Stimulated activated CD4-positive, alpha-beta T cell treated with anti-CD3 and anti-CD28 coated beads, TNF-alpha, amount 100 ng/mL, for 48 hours (primary cell): ENCODE results near the gene CLPTM1.
A peak's percentile ranks its signal among the peaks of the same experiment; 100 is the strongest.
"Not testable (repeated sequence)": the region's sequence is repeated elsewhere in the genome, so short reads cannot be mapped to it uniquely, and the experiment has no call there.

Experiments used
- DNase-seq, 3 donors: peaks; one replicate each; pipeline ENCODE4 v3.0.0-alpha.2; 2020; ENCODE audit warnings: low read depth in 3 of 3

The CLPTM1 gene, protein sequence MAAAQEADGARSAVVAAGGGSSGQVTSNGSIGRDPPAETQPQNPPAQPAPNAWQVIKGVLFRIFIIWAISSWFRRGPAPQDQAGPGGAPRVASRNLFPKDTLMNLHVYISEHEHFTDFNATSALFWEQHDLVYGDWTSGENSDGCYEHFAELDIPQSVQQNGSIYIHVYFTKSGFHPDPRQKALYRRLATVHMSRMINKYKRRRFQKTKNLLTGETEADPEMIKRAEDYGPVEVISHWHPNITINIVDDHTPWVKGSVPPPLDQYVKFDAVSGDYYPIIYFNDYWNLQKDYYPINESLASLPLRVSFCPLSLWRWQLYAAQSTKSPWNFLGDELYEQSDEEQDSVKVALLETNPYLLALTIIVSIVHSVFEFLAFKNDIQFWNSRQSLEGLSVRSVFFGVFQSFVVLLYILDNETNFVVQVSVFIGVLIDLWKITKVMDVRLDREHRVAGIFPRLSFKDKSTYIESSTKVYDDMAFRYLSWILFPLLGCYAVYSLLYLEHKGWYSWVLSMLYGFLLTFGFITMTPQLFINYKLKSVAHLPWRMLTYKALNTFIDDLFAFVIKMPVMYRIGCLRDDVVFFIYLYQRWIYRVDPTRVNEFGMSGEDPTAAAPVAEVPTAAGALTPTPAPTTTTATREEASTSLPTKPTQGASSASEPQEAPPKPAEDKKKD

DNA sequence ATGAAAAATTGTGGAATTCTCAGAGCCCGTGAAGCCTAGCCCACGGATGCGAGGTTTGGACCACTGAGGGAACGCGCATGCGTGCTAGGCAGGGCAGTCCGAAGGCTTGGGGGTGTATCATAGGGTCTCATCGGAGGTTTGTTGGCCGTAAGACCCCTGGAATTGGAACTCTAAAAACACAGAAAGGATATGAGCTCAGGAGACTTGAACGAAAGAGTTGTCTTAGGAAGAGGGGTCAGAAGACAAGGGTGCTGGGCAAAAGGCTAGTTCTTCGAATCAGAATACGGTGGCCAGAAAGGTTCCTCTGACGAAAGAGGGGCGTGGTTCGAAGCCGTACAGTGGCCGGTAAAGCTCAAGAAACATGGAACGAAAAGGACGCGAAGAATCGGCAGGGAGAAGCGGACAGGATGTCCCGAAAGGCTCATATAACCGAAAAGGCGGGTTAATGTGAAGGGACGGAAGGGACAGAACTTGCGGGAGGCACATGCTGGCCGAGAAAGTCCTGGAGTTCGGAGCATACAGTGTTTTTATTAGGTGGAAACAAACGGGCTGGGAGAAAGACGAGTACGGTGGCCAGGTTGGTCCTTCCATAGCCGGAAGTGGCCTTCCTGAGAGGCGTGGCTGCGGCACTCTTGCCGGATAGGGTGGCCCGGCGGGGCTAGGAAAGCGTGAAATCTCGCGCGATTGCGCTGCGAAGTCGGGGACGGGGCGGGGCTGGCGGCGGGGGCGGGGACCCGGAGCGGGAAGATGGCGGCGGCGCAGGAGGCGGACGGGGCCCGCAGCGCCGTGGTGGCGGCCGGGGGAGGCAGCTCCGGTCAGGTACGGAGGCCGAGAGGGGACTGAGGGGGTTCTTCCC is at the start of gene CLPTM1:
Gene CLPTM1 (plus strand): TSS at position 732 of the 856 bp plus-strand sequence. CDS start 16 bp downstream, at position 748.
- DNase-seq = peak; percentile 94 to 98 (median 95)

DNA sequence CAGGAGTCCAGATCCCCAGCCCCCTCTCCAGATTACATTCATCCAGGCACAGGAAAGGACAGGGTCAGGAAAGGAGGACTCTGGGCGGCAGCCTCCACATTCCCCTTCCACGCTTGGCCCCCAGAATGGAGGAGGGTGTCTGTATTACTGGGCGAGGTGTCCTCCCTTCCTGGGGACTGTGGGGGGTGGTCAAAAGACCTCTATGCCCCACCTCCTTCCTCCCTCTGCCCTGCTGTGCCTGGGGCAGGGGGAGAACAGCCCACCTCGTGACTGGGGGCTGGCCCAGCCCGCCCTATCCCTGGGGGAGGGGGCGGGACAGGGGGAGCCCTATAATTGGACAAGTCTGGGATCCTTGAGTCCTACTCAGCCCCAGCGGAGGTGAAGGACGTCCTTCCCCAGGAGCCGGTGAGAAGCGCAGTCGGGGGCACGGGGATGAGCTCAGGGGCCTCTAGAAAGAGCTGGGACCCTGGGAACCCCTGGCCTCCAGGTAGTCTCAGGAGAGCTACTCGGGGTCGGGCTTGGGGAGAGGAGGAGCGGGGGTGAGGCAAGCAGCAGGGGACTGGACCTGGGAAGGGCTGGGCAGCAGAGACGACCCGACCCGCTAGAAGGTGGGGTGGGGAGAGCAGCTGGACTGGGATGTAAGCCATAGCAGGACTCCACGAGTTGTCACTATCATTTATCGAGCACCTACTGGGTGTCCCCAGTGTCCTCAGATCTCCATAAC is 49.6 kb upstream of the CLPTM1 start, which contains the start of gene APOE:
Gene APOE (plus strand): TSS at position 360 of the 724 bp plus-strand sequence. CDS start 829 bp downstream, outside the sequence.
- no peak for DNase-seq

DNA sequence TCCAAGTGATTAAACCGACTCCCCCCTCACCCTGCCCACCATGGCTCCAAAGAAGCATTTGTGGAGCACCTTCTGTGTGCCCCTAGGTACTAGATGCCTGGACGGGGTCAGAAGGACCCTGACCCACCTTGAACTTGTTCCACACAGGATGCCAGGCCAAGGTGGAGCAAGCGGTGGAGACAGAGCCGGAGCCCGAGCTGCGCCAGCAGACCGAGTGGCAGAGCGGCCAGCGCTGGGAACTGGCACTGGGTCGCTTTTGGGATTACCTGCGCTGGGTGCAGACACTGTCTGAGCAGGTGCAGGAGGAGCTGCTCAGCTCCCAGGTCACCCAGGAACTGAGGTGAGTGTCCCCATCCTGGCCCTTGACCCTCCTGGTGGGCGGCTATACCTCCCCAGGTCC is 47.6 kb upstream of the CLPTM1 start:
- DNase-seq = no peak

DNA sequence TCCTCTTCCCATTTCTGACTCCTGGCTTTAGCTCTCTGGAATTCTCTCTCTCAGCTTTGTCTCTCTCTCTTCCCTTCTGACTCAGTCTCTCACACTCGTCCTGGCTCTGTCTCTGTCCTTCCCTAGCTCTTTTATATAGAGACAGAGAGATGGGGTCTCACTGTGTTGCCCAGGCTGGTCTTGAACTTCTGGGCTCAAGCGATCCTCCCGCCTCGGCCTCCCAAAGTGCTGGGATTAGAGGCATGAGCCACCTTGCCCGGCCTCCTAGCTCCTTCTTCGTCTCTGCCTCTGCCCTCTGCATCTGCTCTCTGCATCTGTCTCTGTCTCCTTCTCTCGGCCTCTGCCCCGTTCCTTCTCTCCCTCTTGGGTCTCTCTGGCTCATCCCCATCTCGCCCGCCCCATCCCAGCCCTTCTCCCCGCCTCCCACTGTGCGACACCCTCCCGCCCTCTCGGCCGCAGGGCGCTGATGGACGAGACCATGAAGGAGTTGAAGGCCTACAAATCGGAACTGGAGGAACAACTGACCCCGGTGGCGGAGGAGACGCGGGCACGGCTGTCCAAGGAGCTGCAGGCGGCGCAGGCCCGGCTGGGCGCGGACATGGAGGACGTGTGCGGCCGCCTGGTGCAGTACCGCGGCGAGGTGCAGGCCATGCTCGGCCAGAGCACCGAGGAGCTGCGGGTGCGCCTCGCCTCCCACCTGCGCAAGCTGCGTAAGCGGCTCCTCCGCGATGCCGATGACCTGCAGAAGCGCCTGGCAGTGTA is 46.9 kb upstream of the CLPTM1 start:
- no peak for DNase-seq

DNA sequence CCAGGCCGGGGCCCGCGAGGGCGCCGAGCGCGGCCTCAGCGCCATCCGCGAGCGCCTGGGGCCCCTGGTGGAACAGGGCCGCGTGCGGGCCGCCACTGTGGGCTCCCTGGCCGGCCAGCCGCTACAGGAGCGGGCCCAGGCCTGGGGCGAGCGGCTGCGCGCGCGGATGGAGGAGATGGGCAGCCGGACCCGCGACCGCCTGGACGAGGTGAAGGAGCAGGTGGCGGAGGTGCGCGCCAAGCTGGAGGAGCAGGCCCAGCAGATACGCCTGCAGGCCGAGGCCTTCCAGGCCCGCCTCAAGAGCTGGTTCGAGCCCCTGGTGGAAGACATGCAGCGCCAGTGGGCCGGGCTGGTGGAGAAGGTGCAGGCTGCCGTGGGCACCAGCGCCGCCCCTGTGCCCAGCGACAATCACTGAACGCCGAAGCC is 46.3 kb upstream of the CLPTM1 start:
- no peak for DNase-seq

DNA sequence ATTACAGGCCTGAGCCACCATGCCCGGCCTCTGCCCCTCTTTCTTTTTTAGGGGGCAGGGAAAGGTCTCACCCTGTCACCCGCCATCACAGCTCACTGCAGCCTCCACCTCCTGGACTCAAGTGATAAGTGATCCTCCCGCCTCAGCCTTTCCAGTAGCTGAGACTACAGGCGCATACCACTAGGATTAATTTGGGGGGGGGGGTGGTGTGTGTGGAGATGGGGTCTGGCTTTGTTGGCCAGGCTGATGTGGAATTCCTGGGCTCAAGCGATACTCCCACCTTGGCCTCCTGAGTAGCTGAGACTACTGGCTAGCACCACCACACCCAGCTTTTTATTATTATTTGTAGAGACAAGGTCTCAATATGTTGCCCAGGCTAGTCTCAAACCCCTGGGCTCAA is 45.4 kb upstream of the CLPTM1 start:
- no peak for DNase-seq

DNA sequence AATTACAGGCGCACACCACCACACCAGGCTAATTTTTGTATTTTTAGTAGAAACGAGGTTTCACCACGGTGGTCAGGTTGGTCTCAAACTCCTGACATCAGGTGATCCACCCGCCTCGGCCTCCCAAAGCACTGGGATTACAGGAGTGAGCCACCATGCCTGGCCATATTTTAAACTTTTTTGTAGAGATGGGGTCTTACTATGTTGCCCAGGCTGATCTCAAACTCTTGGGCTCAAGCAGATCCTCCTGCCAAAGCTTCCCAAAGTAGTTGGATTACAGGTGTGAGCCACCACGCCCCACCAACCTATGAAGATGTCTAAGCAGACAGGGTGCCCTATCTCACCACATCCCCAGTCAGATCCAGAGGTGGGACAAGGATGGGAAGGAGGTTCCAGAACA is 43.3 kb upstream of the CLPTM1 start:
- not testable (repeated sequence) for DNase-seq

DNA sequence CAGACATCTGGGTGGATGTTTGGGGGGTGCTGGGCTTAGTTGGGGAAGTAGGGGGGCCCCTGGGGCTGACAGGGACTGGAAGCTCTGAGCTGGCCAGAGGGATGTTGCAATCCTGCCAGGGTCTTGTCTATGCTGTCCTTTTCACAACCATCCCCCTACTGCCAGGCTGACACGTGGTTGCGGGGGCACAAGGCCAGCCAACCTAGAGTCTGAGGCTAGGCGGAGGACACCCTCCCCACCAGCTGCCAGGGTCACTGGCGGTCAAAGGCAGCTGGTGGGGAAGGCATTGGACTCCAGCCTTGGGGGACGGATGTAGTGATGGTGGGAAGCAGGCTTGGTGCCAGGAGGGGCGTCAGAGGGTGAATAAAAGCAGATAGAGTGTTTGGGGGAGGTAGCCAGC is 42.3 kb upstream of the CLPTM1 start:
- DNase-seq = no peak

DNA sequence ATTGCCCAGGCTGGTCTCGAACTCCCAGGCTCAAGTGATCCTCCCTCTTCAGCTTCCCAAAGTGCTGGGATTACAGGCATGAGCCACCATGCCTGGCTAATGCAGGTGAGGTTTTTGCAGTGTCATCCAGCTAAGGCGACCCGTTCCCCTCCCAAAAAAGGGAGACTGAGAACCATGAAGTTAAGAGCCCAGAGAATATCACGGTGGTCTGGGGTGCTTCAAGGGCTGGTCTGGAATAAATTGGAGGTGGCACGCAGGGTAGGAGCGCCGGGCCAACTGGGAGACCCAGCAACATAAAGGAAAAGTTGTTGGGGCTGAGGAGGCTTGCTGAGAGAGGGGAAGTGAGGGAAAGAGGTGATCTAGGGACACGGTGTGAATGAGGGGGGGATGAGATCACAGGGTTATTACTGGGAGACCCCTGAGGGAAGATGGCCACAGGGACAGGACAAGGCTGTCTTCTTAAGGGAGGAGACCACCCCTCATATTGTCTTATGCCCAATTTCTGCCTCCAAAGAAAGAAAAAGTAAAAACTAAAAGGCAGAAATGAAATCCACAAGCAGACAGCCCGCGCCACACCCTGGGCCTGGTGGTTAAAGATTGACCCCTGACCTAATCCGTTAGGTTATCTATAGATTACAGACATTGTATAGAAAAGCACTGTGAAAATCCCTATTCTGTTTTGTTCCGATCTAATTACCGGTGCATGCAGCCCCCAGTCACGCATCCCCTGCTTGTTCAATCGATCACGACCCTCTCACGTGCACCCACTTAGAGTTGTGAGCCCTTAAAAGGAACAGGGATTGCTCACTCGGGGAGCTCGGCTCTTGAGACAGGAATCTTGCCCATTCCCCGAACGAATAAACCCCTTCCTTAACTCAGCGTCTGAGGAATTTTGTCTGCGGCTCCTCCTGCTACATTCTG is 41.4 kb upstream of the CLPTM1 start:
- not testable (repeated sequence) for DNase-seq

DNA sequence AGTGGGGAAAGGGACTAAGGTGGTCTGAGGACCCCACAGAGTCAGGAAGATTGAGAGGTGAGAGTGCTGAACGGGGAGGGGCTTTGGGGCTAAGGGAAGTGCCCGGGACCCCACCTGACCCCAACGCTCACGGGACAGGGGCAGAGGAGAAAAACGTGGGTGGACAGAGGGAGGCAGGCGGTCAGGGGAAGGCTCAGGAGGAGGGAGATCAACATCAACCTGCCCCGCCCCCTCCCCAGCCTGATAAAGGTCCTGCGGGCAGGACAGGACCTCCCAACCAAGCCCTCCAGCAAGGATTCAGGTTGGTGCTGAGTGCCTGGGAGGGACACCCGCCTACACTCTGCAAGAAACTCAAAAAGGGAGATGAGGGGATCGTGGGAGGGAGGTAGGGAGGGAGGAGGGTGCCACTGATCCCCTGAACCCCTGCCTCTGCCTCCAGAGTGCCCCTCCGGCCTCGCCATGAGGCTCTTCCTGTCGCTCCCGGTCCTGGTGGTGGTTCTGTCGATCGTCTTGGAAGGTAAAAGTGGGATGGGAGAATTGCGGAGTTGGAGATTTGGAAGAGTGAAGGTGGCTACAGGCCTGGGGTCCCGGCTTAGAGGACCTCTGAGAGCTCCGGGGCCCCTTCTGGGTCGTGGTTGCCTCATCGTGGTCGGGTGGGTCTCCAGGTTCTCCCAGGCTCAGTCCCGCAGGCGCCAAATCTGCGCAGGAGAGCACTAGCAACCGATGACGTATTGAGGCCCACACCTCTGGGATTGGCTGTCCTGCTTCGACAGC is 40.6 kb upstream of the CLPTM1 start, which contains the start of gene APOC1:
Gene APOC1 (plus strand): TSS at position 176 of the 774 bp plus-strand sequence. CDS start 284 bp downstream, at position 460.
- DNase-seq = peak; percentile 62 to 74 (median 65)

DNA sequence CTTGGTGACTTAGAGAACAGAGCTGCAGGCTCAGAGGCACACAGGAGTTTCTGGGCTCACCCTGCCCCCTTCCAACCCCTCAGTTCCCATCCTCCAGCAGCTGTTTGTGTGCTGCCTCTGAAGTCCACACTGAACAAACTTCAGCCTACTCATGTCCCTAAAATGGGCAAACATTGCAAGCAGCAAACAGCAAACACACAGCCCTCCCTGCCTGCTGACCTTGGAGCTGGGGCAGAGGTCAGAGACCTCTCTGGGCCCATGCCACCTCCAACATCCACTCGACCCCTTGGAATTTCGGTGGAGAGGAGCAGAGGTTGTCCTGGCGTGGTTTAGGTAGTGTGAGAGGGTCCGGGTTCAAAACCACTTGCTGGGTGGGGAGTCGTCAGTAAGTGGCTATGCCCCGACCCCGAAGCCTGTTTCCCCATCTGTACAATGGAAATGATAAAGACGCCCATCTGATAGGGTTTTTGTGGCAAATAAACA is 30.9 kb upstream of the CLPTM1 start:
- no peak for DNase-seq

DNA sequence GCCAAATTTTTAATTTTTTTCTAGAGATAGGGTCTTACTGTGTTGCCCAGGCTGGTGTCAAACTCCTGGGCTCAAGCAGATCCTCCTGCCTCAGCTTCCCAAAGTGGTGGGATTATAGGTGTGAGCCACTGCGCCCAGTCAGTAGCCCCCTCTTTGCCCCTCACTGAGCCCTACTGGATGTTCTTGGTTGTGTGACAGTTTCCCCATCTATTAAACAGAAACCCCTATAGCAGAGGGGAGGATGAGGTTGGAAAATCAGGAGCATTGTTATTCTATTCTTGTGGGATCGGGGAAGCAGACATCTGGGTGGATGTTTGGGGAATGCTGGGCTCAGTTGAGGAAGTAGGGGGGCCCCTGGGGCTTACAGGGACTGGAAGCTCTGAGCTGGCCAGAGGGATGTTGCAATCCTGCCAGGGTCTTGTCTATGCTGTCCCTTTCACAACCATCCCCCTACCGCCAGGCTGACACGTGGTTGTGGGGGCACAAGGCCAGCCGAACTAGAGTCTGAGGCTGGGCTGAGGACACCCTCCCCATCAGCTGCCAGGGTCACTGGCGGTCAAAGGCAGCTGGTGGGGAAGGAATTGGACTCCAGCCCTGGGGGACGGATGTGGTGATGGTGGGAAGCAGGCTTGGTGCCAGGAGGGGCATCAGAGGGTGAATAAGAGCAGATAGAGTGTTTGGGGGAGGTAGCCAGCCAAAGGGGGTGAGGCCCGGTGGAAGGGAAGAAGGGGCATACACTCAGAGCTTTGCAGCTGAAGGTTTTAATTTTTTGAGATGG is 29.9 kb upstream of the CLPTM1 start:
- no peak for DNase-seq

DNA sequence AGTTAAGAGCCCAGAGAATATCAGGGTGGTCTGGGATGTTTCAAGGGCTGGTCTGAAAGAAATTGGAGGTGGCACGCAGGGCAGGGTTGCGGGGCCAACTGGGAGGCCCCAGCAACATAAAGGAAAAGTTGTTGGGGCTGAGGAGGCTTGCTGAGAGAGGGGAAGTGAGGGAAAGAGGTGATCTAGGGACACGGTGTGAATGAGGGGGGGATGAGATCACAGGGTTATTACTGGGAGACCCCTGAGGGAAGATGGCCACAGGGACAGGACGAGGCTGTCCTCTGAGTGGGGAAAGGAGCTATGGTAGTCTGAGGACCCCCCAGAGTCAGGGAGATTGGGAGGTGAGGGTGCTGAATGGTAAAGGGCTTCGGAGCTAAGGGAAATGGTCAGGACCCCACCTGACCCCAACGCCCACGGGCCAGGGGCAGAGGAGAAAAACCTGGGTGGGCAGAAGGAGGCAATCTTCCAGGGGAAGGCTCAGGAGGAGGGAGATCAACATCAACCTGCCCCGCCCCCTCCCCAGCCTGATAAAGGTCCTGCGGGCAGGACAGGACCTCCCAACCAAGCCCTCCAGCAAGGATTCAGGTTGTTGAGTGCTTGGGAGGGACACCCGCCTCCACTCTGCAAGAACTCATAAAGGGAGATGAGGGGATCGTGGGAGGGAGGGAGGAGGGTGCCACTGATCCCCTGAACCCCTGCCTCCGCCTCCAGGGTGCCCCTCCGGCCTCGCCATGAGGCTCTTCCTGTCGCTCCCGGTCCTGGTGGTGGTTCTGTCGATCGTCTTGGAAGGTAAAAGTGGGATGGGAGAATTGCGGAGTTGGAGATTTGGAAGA is 28.7 kb upstream of the CLPTM1 start:
- DNase-seq = not testable (repeated sequence)

DNA sequence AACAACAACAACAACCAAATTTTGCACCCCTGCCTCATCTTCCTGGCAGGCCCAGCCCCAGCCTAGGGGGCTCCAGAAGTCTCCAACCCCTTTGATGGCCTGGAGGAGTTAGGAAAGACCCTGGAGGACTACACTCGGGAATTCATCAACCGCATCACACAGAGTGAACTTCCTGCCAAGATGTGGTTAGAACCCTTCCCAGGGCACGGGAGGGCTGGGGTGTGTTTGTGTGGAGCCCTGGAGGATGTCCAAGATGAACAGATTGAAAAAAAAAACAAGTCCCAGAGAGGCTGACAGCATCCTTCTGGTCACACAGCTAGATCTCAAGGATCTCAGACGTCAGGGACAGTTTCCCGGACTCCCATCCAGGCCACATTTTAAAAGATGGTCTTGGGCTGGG is 27.4 kb upstream of the CLPTM1 start:
- DNase-seq = no peak

DNA sequence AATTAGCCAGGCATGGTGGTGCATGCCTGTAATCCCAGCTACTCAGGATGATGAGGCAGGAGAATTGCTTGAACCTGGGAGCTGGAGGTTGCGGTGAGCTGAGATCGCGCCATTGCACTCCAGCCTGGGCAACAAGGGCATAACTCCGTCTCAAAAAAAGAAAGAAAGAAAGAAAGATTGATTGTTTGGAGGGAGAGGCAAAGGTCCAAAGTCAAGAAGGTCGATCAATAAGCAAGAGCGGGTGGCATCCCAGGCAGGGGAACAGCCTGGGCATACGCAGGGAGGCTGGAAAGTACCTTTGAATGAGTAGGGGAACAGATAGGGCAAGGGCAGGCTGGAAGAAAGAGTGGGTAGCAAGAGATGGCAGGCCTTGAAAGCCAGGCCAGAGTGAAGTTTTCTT is 25.1 kb upstream of the CLPTM1 start:
- DNase-seq = no peak

DNA sequence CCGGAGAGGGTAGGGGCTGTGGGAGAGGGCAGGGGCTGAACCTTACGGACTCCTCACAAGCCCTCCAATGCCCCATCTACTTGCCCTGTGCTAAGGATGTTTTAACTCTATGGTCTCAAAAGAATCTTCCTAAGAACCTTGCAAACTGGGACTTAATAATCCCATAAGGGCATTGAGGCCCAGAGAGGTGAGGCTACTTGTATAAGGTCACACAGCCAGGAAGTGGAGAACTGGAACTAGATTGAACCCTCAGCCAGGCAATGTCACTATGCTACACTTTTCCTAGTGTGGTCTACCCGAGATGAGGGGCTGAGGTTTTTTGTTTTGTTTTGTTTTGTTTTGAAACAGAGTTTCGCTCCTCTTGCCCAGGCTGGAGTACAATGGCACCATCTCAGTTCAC is 23.6 kb upstream of the CLPTM1 start:
- DNase-seq = no peak

DNA sequence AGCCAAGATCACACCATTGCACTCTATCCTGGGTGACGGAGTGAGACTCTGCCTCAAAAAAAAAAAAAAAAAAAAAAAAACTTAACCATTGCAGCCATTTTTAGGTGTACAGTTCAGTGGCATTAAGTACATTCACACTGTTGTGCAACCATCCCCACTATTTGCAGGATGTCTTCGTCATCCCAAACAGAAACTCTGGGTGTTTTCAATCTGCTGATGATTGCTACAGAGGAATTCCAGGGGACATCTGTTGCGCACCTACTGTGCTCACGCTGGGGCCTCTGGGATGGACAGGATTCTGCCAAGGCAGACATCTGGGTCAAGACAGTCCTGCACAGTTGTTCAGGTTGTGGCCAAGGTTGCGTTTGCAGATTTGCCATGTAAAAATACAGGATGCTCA is 15.5 kb upstream of the CLPTM1 start:
- DNase-seq = no peak
